ENCODE results near the gene IGF2BP3.

IGF2BP3 gene

GRCh38 chr7:23308754-23309153 lies 161.5 kb downstream of the IGF2BP3 start:
- Histone ChIP-seq H3K27me3 (replicated peaks; ENCODE audit: control insufficient read depth, insufficient read depth, low read length, poor library complexity, severe bottlenecking) (no peaks in the 10 kb centered on the region), H3K4me1 (ENCODE audit: control insufficient read depth, insufficient read depth, low read length, poor library complexity, severe bottlenecking) (no peaks in the 10 kb centered on the region), H3K27ac (ENCODE audit: insufficient read depth, low read length, poor library complexity, severe bottlenecking) (no peak overlapping the region), H3K36me3 (ENCODE audit: control insufficient read depth, insufficient read depth, low read length) (peaks cover 28% of the 10 kb centered on the region), H3K4me3 (ENCODE audit: insufficient read depth, low read depth, low read length, poor library complexity, severe bottlenecking) (no peak overlapping the region), H3K9me3 (ENCODE audit: control insufficient read depth, low read length) (no peaks in the 10 kb centered on the region)
- DNase-seq = no peak

- no peaks in the 10 kb centered on the region for H3K9me3 ChIP-seq (ENCODE audit: control insufficient read depth, low read length)
- no peak overlapping the region for H3K27ac ChIP-seq (ENCODE audit: insufficient read depth, low read length, poor library complexity, severe bottlenecking)
- no peaks in the 10 kb centered on the region for H3K27me3 ChIP-seq (replicated peaks; ENCODE audit: control insufficient read depth, insufficient read depth, low read length, poor library complexity, severe bottlenecking)
- H3K36me3 ChIP-seq (ENCODE audit: control insufficient read depth, insufficient read depth, low read length) = peaks cover 37% of the 10 kb centered on the region
- no peak overlapping the region for H3K4me3 ChIP-seq (ENCODE audit: insufficient read depth, low read depth, low read length, poor library complexity, severe bottlenecking)
- DNase-seq = no peak
- H3K4me1 ChIP-seq (ENCODE audit: control insufficient read depth, insufficient read depth, low read length, poor library complexity, severe bottlenecking) = peaks cover 11% of the 10 kb centered on the region
Observed at GRCh38 chr7:23306936-23307521, 163.3 kb downstream of the IGF2BP3 start.

- no peak for DNase-seq
- Histone ChIP-seq H3K36me3 (ENCODE audit: control insufficient read depth, insufficient read depth, low read length) (peaks cover 13% of the 10 kb centered on the region), H3K9me3 (ENCODE audit: control insufficient read depth, low read length) (no peaks in the 10 kb centered on the region), H3K4me1 (ENCODE audit: control insufficient read depth, insufficient read depth, low read length, poor library complexity, severe bottlenecking) (peaks cover 26% of the 10 kb centered on the region), H3K4me3 (ENCODE audit: insufficient read depth, low read depth, low read length, poor library complexity, severe bottlenecking) (peak overlapping the region; percentile 75), H3K27ac (ENCODE audit: insufficient read depth, low read length, poor library complexity, severe bottlenecking) (peak overlapping the region; percentile 69), H3K27me3 (replicated peaks; ENCODE audit: control insufficient read depth, insufficient read depth, low read length, poor library complexity, severe bottlenecking) (no peaks in the 10 kb centered on the region)
Observed at GRCh38 chr7:23299770-23300300, 170.5 kb downstream of the IGF2BP3 start.

GRCh38 chr7:23298885-23299769 lies 171.2 kb downstream of the IGF2BP3 start, which contains the start of gene MALSU1:
Gene MALSU1 (plus strand): TSS chr7:23299339. CDS start chr7:23299353, 14 bp downstream.
- DNase-seq = peak; percentile 89 to 93 (median 91)
- Histone ChIP-seq H3K4me1 (ENCODE audit: control insufficient read depth, insufficient read depth, low read length, poor library complexity, severe bottlenecking) (peaks cover 26% of the 10 kb centered on the region), H3K4me3 (ENCODE audit: insufficient read depth, low read depth, low read length, poor library complexity, severe bottlenecking) (peak within 1 kb of the TSS; percentile 75), H3K9me3 (ENCODE audit: control insufficient read depth, low read length) (no peaks in the 10 kb centered on the region), H3K27me3 (replicated peaks; ENCODE audit: control insufficient read depth, insufficient read depth, low read length, poor library complexity, severe bottlenecking) (no peaks in the 10 kb centered on the region), H3K27ac (ENCODE audit: insufficient read depth, low read length, poor library complexity, severe bottlenecking) (peak within 1 kb of the TSS; percentile 69), H3K36me3 (ENCODE audit: control insufficient read depth, insufficient read depth, low read length) (peaks cover 9% of the 10 kb centered on the region)

- Histone ChIP-seq H3K36me3 (ENCODE audit: control insufficient read depth, insufficient read depth, low read length) (peaks cover 6% of the 10 kb centered on the region), H3K27ac (ENCODE audit: insufficient read depth, low read length, poor library complexity, severe bottlenecking) (peak overlapping the region; percentile 69), H3K4me1 (ENCODE audit: control insufficient read depth, insufficient read depth, low read length, poor library complexity, severe bottlenecking) (peaks cover 24% of the 10 kb centered on the region), H3K9me3 (ENCODE audit: control insufficient read depth, low read length) (no peaks in the 10 kb centered on the region), H3K4me3 (ENCODE audit: insufficient read depth, low read depth, low read length, poor library complexity, severe bottlenecking) (peak overlapping the region; percentile 75), H3K27me3 (replicated peaks; ENCODE audit: control insufficient read depth, insufficient read depth, low read length, poor library complexity, severe bottlenecking) (no peaks in the 10 kb centered on the region)
- DNase-seq = no peak
Observed at GRCh38 chr7:23298141-23298881, 172.0 kb downstream of the IGF2BP3 start.

- Histone ChIP-seq H3K36me3 (ENCODE audit: control insufficient read depth, insufficient read depth, low read length) (no peaks in the 10 kb centered on the region), H3K4me1 (ENCODE audit: control insufficient read depth, insufficient read depth, low read length, poor library complexity, severe bottlenecking) (peaks cover 10% of the 10 kb centered on the region), H3K27ac (ENCODE audit: insufficient read depth, low read length, poor library complexity, severe bottlenecking) (no peak overlapping the region), H3K9me3 (ENCODE audit: control insufficient read depth, low read length) (no peaks in the 10 kb centered on the region), H3K27me3 (replicated peaks; ENCODE audit: control insufficient read depth, insufficient read depth, low read length, poor library complexity, severe bottlenecking) (no peaks in the 10 kb centered on the region), H3K4me3 (ENCODE audit: insufficient read depth, low read depth, low read length, poor library complexity, severe bottlenecking) (no peak overlapping the region)
- DNase-seq = no peak
Observed at GRCh38 chr7:23295401-23295697, 174.9 kb downstream of the IGF2BP3 start.

- Histone ChIP-seq H3K36me3 (ENCODE audit: control insufficient read depth, insufficient read depth, low read length) (no peaks in the 10 kb centered on the region), H3K27ac (ENCODE audit: insufficient read depth, low read length, poor library complexity, severe bottlenecking) (no peak overlapping the region), H3K4me3 (ENCODE audit: insufficient read depth, low read depth, low read length, poor library complexity, severe bottlenecking) (no peak overlapping the region), H3K4me1 (ENCODE audit: control insufficient read depth, insufficient read depth, low read length, poor library complexity, severe bottlenecking) (peaks cover 4% of the 10 kb centered on the region), H3K27me3 (replicated peaks; ENCODE audit: control insufficient read depth, insufficient read depth, low read length, poor library complexity, severe bottlenecking) (no peaks in the 10 kb centered on the region), H3K9me3 (ENCODE audit: control insufficient read depth, low read length) (no peaks in the 10 kb centered on the region)
- DNase-seq = no peak
Observed at GRCh38 chr7:23294549-23295400, 175.5 kb downstream of the IGF2BP3 start.

- Histone ChIP-seq H3K4me3 (ENCODE audit: insufficient read depth, low read depth, low read length, poor library complexity, severe bottlenecking) (no peak overlapping the region), H3K4me1 (ENCODE audit: control insufficient read depth, insufficient read depth, low read length, poor library complexity, severe bottlenecking) (no peaks in the 10 kb centered on the region), H3K27me3 (replicated peaks; ENCODE audit: control insufficient read depth, insufficient read depth, low read length, poor library complexity, severe bottlenecking) (no peaks in the 10 kb centered on the region), H3K9me3 (ENCODE audit: control insufficient read depth, low read length) (no peaks in the 10 kb centered on the region), H3K36me3 (ENCODE audit: control insufficient read depth, insufficient read depth, low read length) (no peaks in the 10 kb centered on the region), H3K27ac (ENCODE audit: insufficient read depth, low read length, poor library complexity, severe bottlenecking) (no peak overlapping the region)
- DNase-seq = no peak
Observed at GRCh38 chr7:23293500-23294073, 176.7 kb downstream of the IGF2BP3 start.

- H3K4me1 ChIP-seq (ENCODE audit: control insufficient read depth, insufficient read depth, low read length, poor library complexity, severe bottlenecking) = no peaks in the 10 kb centered on the region
- no peaks in the 10 kb centered on the region for H3K9me3 ChIP-seq (ENCODE audit: control insufficient read depth, low read length)
- no peaks in the 10 kb centered on the region for H3K27me3 ChIP-seq (replicated peaks; ENCODE audit: control insufficient read depth, insufficient read depth, low read length, poor library complexity, severe bottlenecking)
- no peak for DNase-seq
- no peaks in the 10 kb centered on the region for H3K36me3 ChIP-seq (ENCODE audit: control insufficient read depth, insufficient read depth, low read length)
- no peak overlapping the region for H3K4me3 ChIP-seq (ENCODE audit: insufficient read depth, low read depth, low read length, poor library complexity, severe bottlenecking)
- H3K27ac ChIP-seq (ENCODE audit: insufficient read depth, low read length, poor library complexity, severe bottlenecking) = no peak overlapping the region
Observed at GRCh38 chr7:23292623-23293022, 177.7 kb downstream of the IGF2BP3 start.
